ENCODE data around the gene BCAP31.
"Not testable (repeated sequence)": the region's sequence is repeated elsewhere in the genome, so short reads cannot be mapped to it uniquely, and the experiment has no call there.

DNA sequence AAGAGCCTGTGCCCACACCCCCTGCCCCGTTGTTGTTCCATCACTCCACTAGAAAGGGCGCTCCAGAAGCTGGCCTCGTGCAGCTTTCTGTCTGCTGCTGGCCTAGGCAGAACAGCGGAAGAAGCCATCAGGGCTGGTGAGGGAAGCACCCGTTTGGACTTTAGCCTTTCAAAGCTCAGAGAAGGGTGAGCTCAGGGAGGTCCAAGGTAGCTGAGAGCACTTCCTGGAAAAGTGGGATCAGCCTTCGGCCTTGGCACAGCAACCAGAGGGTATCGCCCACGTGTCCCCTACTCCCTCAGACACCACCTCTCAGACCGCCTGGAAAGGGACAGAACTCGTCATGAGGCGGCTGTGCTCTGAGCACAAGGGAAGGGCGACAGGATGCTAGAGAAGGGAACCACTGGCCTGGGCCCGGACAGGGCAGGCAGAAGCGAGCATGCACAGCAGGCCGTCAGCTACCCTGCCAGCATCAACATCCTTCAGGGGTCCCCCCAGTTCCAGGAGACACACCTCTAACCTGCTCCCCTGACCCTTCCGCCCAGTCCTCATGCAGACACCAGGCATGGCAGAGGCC lies 24.9 kb downstream of the BCAP31 start:
- TF ChIP-seq EP300, POLR2A, POLR2AphosphoS5 (IDR thresholded peaks at IDR 0.05): not testable (repeated sequence)
- TF ChIP-seq, protein P1, sequence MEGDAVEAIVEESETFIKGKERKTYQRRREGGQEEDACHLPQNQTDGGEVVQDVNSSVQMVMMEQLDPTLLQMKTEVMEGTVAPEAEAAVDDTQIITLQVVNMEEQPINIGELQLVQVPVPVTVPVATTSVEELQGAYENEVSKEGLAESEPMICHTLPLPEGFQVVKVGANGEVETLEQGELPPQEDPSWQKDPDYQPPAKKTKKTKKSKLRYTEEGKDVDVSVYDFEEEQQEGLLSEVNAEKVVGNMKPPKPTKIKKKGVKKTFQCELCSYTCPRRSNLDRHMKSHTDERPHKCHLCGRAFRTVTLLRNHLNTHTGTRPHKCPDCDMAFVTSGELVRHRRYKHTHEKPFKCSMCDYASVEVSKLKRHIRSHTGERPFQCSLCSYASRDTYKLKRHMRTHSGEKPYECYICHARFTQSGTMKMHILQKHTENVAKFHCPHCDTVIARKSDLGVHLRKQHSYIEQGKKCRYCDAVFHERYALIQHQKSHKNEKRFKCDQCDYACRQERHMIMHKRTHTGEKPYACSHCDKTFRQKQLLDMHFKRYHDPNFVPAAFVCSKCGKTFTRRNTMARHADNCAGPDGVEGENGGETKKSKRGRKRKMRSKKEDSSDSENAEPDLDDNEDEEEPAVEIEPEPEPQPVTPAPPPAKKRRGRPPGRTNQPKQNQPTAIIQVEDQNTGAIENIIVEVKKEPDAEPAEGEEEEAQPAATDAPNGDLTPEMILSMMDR (IDR thresholded peaks at IDR 0.05) = not testable (repeated sequence)
